IMR-90 (cell line): Measurements from ENCODE around the gene MRPS21. TPM values are rescaled to one million over a fixed set of nuclear protein-coding genes. Genes with fewer than 3 reads are reported as not detected.

Experiments used
- ATAC-seq: fragments of 200-7000 bp; cut with Tn5 transposase; 2 replicates; pipeline ENCODE4 v1.9.1; 2020; ENCODE audit warnings: low read depth, mild to moderate bottlenecking, moderate library complexity
- BruUV-seq: library from RNA; stranded (reverse); fragments of 400-500 nt; replicated peaks from 2 replicates; lab custom pipeline; 2021; lab: Mats Ljungman, UMichigan
- CTCF ChIA-PET: fragments of 300-600 bp; formaldehyde crosslinking; extraction: SDS; loops from one replicate; lab custom pipeline; 2021; ENCODE audit warnings: antibody characterized with exemption; lab: Yijun Ruan, JAX
- POLR2A ChIA-PET: fragments of 300-600 bp; sonication (Branson Sonifier 250); formaldehyde crosslinking; loops from one replicate; lab custom pipeline; 2022; ENCODE audit warnings: antibody characterized with exemption; ENCODE audit not compliant: unreplicated experiment; lab: Charles Lee
- DNase-seq: peaks from one replicate; pipeline ENCODE4 v3.0.0; 2013
- H2AFZ ChIP-seq: replicated peaks from 2 replicates; pipeline ENCODE3; 2013; ENCODE audit warnings: low read length, mild to moderate bottlenecking; ENCODE audit not compliant: poor library complexity
- H2AK5ac ChIP-seq: 2 replicates; pipeline ENCODE4 v1.6.1; 2013; ENCODE audit warnings: low read depth, low read length, inconsistent platforms
- H2AK9ac ChIP-seq: replicated peaks from 2 replicates; pipeline ENCODE3; 2013; ENCODE audit warnings: mild to moderate bottlenecking, low read depth, low read length, moderate library complexity; ENCODE audit not compliant: poor library complexity
- H2BK120ac ChIP-seq: 2 replicates; pipeline ENCODE4 v1.6.1; 2013; ENCODE audit warnings: low read depth, low read length, inconsistent platforms
- H2BK15ac ChIP-seq: 3 replicates; pipeline ENCODE4 v1.6.1; 2013; ENCODE audit warnings: low read depth, low read length, inconsistent platforms
- H2BK20ac ChIP-seq: 2 replicates; pipeline ENCODE4 v1.6.1; 2013; ENCODE audit warnings: low read depth, mild to moderate bottlenecking, inconsistent platforms, low read length, moderate library complexity
- H2BK5ac ChIP-seq: 2 replicates; pipeline ENCODE4 v1.6.1; 2013; ENCODE audit warnings: mild to moderate bottlenecking, low read depth, low read length, inconsistent platforms; ENCODE audit not compliant: poor library complexity, severe bottlenecking
- H3K14ac ChIP-seq: replicated peaks from 2 replicates; pipeline ENCODE4 v1.6.1; 2013; ENCODE audit warnings: low read depth, low read length, inconsistent platforms
- H3K18ac ChIP-seq: 2 replicates; pipeline ENCODE4 v1.6.1; 2013; ENCODE audit warnings: low read depth, low read length, control low read depth
- H3K23ac ChIP-seq: 2 replicates; pipeline ENCODE4 v1.6.1; 2013; ENCODE audit warnings: low read depth, low read length, inconsistent platforms
- H3K27ac ChIP-seq: 2 replicates; pipeline ENCODE4 v1.5.1; 2013; ENCODE audit warnings: mild to moderate bottlenecking, control low read depth, low read length; ENCODE audit not compliant: insufficient read depth
- H3K27me3 ChIP-seq: 2 replicates; pipeline ENCODE4 v1.6.1; 2013; ENCODE audit warnings: low read length; ENCODE audit not compliant: control insufficient read depth, insufficient read depth
- H3K36me3 ChIP-seq: 2 replicates; pipeline ENCODE4 v1.6.1; 2013; ENCODE audit warnings: low read length, mixed read lengths; ENCODE audit not compliant: control insufficient read depth, insufficient read depth
- H3K4ac ChIP-seq: 2 replicates; pipeline ENCODE4 v1.6.1; 2013; ENCODE audit warnings: low read depth, low read length, inconsistent platforms
- H3K4me1 ChIP-seq: 2 replicates; pipeline ENCODE4 v1.6.1; 2013; ENCODE audit warnings: low read length, mixed read lengths; ENCODE audit not compliant: control insufficient read depth, insufficient read depth
- H3K4me2 ChIP-seq: 2 replicates; pipeline ENCODE4 v1.6.1; 2013; ENCODE audit warnings: low read depth, mild to moderate bottlenecking, control low read depth, low read length, moderate library complexity
- H3K4me3 ChIP-seq: 2 replicates; pipeline ENCODE4 v1.5.1; 2013; ENCODE audit warnings: low read depth, mild to moderate bottlenecking, control low read depth, low read length, moderate library complexity; ENCODE audit not compliant: insufficient read depth
- H3K56ac ChIP-seq: 2 replicates; pipeline ENCODE4 v1.6.1; 2013; ENCODE audit warnings: low read length, inconsistent platforms; ENCODE audit not compliant: insufficient read depth; ENCODE audit errors: extremely low read depth
- H3K79me1 ChIP-seq, 2 experiments: 2 replicates each; pipeline ENCODE4 v1.6.1; 2013; ENCODE audit warnings: low read length in 2 of 2, inconsistent platforms in 1 of 2, low read depth in 1 of 2
- H3K9ac ChIP-seq: 2 replicates; pipeline ENCODE4 v1.6.1; 2013; ENCODE audit warnings: low read depth, low read length, control low read depth
- H3K9me1 ChIP-seq: 2 replicates; pipeline ENCODE4 v1.6.1; 2013; ENCODE audit warnings: low read length, inconsistent platforms; ENCODE audit not compliant: insufficient read depth
- H3K9me3 ChIP-seq: 2 replicates; pipeline ENCODE4 v1.6.1; 2013; ENCODE audit warnings: low read length; ENCODE audit not compliant: control insufficient read depth, insufficient read depth
- H4K20me1 ChIP-seq: 2 replicates; pipeline ENCODE4 v1.6.1; 2013; ENCODE audit warnings: low read length, inconsistent platforms; ENCODE audit not compliant: insufficient read depth
- H4K5ac ChIP-seq: 2 replicates; pipeline ENCODE4 v1.6.1; 2013; ENCODE audit warnings: mild to moderate bottlenecking, low read depth, low read length, control low read depth
- H4K8ac ChIP-seq, 2 experiments: 2 replicates each; pipeline ENCODE4 v1.6.1; 2013; ENCODE audit warnings: low read depth in 2 of 2, low read length in 2 of 2, control low read depth in 1 of 2, inconsistent platforms in 1 of 2
- H4K91ac ChIP-seq: 2 replicates; pipeline ENCODE4 v1.6.1; 2013; ENCODE audit warnings: low read depth, low read length, inconsistent platforms; ENCODE audit not compliant: insufficient read depth
- BHLHE40 ChIP-seq: fragments of 150-350 bp; IDR thresholded peaks from 2 replicates; pipeline ENCODE4 v1.6.1; 2016; ENCODE audit warnings: mild to moderate bottlenecking, low read depth, low read length
- ELK1 ChIP-seq: fragments of 150-350 bp; IDR thresholded peaks from 2 replicates; pipeline ENCODE4 v1.6.1; 2016; ENCODE audit warnings: low read depth, mild to moderate bottlenecking, low read length, moderate library complexity, borderline replicate concordance
- FOS ChIP-seq: fragments of 150-350 bp; IDR thresholded peaks from 2 replicates; pipeline ENCODE4 v1.6.1; 2016; ENCODE audit warnings: low read depth, low read length
- MAZ ChIP-seq: IDR thresholded peaks from 2 replicates; pipeline ENCODE4 v1.6.1; 2012; ENCODE audit warnings: low read depth, mild to moderate bottlenecking, low read length, improper control_type of control experiment, moderate library complexity, borderline replicate concordance
- NFE2L2 ChIP-seq: fragments of 150-350 bp; IDR thresholded peaks from 2 replicates; pipeline ENCODE4 v1.6.1; 2016; ENCODE audit warnings: low read depth, mild to moderate bottlenecking, low read length
- SMC3 ChIP-seq: fragments of 150-350 bp; IDR thresholded peaks from 2 replicates; pipeline ENCODE4 v1.6.1; 2016; ENCODE audit warnings: low read depth, mild to moderate bottlenecking, antibody characterized with exemption, low read length, moderate library complexity
- WGBS, 2 experiments: methylation state at CpG; one replicate each; pipeline versions ENCODE4 v1.1.5 to v1.1.7; 2013; ENCODE audit warnings: missing lambda C conversion rate in 2 of 2; ENCODE audit not compliant: insufficient read length in 1 of 2; ENCODE audit errors: extremely low coverage in 2 of 2; 5-methylcytosine and 5-hydroxymethylcytosine counted together
- dilution Hi-C: fragments of 300-500 bp; cut with HindIII; formaldehyde crosslinking; loops from one replicate; pipeline ENCODE4 v1.14.3; 2018; ENCODE audit warnings: low sequenced_read_pairs; ENCODE audit not compliant: unreplicated experiment
- in situ Hi-C: fragments of 300-500 bp; cut with MboI; formaldehyde crosslinking; loops from 3 replicates; pipeline ENCODE4 v1.14.3; 2019; ENCODE audit warnings: low sequenced_read_pairs, inconsistent platforms, mixed read lengths
- intact Hi-C: fragments of 100-400 bp; cut with micrococcal nuclease; formaldehyde crosslinking; loops from 2 replicates; pipeline ENCODE4 v1.10.0; 2022
- polyA plus RNA-seq, 3 experiments: library from polyadenylated mRNA; depleted of rRNA; stranded (reverse); fragments of >200 nt; gene quantifications; 2 replicates each; pipeline ENCODE4 v1.2.3, GENCODE V29; 2012; ENCODE audit warnings: low replicate concordance in 1 of 3
- total RNA-seq: library from RNA; depleted of rRNA; stranded (reverse); fragments of >200 nt; gene quantifications from 2 replicates; pipeline ENCODE4 v1.2.3, GENCODE V29; 2012
- TF ChIP-seq, protein P1 (sequence below): fragments of 150-350 bp; IDR thresholded peaks from 2 replicates; pipeline ENCODE4 v1.6.1; 2017; ENCODE audit warnings: mild to moderate bottlenecking, antibody characterized with exemption, low read length, low read depth

Gene MRPS21
- total and polyA plus RNA-seq, 2 of the 4 experiments (the other 2 are of a cell fraction) = 52.3 to 74.6 TPM

DNA sequence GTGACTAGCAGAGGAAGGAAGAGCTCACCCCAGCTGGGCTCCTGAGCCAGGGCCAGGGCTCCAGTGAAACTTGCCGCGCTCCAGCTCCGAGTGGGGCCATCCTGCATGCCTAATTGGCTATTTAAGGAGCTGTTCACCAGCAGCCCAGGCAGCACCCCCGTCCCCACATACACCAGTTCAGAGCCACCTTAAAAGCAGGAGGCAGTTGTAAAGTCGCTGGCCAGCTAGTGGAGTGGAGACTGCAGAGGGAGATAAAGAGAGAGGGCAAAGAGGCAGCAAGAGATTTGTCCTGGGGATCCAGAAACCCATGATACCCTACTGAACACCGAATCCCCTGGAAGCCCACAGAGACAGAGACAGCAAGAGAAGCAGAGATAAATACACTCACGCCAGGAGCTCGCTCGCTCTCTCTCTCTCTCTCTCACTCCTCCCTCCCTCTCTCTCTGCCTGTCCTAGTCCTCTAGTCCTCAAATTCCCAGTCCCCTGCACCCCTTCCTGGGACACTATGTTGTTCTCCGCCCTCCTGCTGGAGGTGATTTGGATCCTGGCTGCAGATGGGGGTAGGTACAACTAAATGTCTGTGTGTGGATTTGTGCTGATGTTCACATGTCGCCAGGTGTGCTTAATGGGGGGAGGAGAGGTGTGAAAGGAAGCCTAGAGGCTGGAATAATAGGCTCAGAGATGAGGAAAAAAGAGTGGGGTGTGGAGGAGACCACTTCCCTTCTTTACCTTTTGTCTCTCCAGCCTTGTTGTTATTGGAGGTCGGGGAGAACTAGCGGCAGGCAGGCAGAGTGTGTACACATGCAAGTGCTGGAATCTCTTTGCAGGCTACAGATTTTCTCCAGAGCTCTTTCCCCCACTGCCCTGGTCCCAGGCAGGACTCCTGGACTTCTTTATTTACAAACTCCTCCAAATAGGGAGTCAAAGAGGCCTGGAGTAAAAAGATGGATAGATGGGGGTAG is 35.8 kb upstream of the MRPS21 start, which contains the start of gene CA14:
CA14 (plus strand) TSS at position 151 of the 962 bp plus-strand sequence; CDS start at position 506, 355 bp downstream.
- no peak for TF ChIP-seq SMC3
- no peak for TF ChIP-seq NFE2L2
- TF ChIP-seq, protein P1, sequence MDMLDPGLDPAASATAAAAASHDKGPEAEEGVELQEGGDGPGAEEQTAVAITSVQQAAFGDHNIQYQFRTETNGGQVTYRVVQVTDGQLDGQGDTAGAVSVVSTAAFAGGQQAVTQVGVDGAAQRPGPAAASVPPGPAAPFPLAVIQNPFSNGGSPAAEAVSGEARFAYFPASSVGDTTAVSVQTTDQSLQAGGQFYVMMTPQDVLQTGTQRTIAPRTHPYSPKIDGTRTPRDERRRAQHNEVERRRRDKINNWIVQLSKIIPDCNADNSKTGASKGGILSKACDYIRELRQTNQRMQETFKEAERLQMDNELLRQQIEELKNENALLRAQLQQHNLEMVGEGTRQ = no peak
- TF ChIP-seq MAZ = no peak
- no peak for TF ChIP-seq FOS
- TF ChIP-seq ELK1 = no peak
- no peak for TF ChIP-seq BHLHE40
- ChIA-PET POLR2A (no interaction called here), CTCF (interaction anchor here (0.6 kb wide), 1 partner anchor 464 kb away, joined by 6 read pairs; no protein-coding TSS in a partner anchor)
- no peak within 1 kb of the TSS for H3K4me3 ChIP-seq
- no peak within 1 kb of the TSS for H3K56ac ChIP-seq
- H3K23ac ChIP-seq = peak within 1 kb of the TSS; percentile 60
- H3K27ac ChIP-seq = no peak within 1 kb of the TSS
- peak within 1 kb of the TSS; percentile 72 for H3K14ac ChIP-seq
- H3K79me1 ChIP-seq = no peaks in the 10 kb centered on the region
- peak within 1 kb of the TSS; percentile 64 for H3K4me2 ChIP-seq
- peak within 1 kb of the TSS; percentile 83 for H2AFZ ChIP-seq
- H2BK5ac ChIP-seq = no peak within 1 kb of the TSS
- H4K91ac ChIP-seq = no peak within 1 kb of the TSS
- peaks cover 3% of the 10 kb centered on the region; the same call in 1 of the 2 replicates for H3K9me1 ChIP-seq
- H2BK15ac ChIP-seq = no peak within 1 kb of the TSS
- peak within 1 kb of the TSS; percentile 79 for H3K4ac ChIP-seq
- dilution Hi-C loops (no loop called here), in situ Hi-C loops (no loop called here), intact Hi-C loops (loop anchor here (5.0 kb wide), 1 partner anchor 304 kb away; no protein-coding TSS in a partner anchor)
- H2BK20ac ChIP-seq = no peak within 1 kb of the TSS
- H2AK9ac ChIP-seq = peak within 1 kb of the TSS; percentile 38
- WGBS, 2 experiments = 50% methylated on average over 2 of the region's 13 CpGs; no CpG with 5 or more reads in 1 of the 2 experiments
- peak within 1 kb of the TSS; percentile 21; the same call in 1 of the 2 replicates for H4K5ac ChIP-seq
- H3K36me3 ChIP-seq = no peaks in the 10 kb centered on the region
- H3K27me3 ChIP-seq = no peaks in the 10 kb centered on the region
- no TSS peak for BruUV-seq
- H2AK5ac ChIP-seq = peak within 1 kb of the TSS; percentile 19; the same call in 1 of the 2 replicates
- H4K20me1 ChIP-seq = no peaks in the 10 kb centered on the region
- ATAC-seq (no peak), DNase-seq (no peak)
- H3K9me3 ChIP-seq = no peaks in the 10 kb centered on the region
- peak within 1 kb of the TSS in 1 of 2 experiments; percentile 84; a peak in 2 of 4 replicates for H4K8ac ChIP-seq
- H2BK120ac ChIP-seq = peak within 1 kb of the TSS; percentile 57
- H3K4me1 ChIP-seq = peaks cover 24% of the 10 kb centered on the region
- H3K18ac ChIP-seq = no peak within 1 kb of the TSS; the same call in 1 of the 2 replicates
- H3K9ac ChIP-seq = no peak within 1 kb of the TSS
